GM23338 (cell line): ENCODE measurements around the gene MPRIP.

ENCODE experiments used
- CTCF ChIP-seq, 2 experiments: fragments of 200-600 bp in 1 of 2; sonication (generic) in 1 of 2; conservative IDR thresholded peaks; 2 replicates each; pipeline versions ENCODE4 v1.5.1 to v1.6.1; 2016 to 2017; ENCODE audit warnings: antibody characterized with exemption in 2 of 2, low read depth in 2 of 2, mild to moderate bottlenecking in 2 of 2, moderate library complexity in 1 of 2
- EZH2phosphoT487 ChIP-seq: fragments of 200-600 bp; sonication (generic); IDR thresholded peaks from one replicate; pipeline ENCODE4 v1.8.1; 2018; ENCODE audit warnings: antibody characterized with exemption; ENCODE audit not compliant: unreplicated experiment
- JUNB ChIP-seq: IDR thresholded peaks from one replicate; pipeline ENCODE4 v1.6.1; 2016; ENCODE audit warnings: antibody characterized with exemption; ENCODE audit not compliant: unreplicated experiment
- TF ChIP-seq, protein P1 (sequence below): IDR thresholded peaks from one replicate; pipeline ENCODE4 v1.6.1; 2018; ENCODE audit warnings: antibody characterized with exemption; ENCODE audit not compliant: unreplicated experiment

DNA sequence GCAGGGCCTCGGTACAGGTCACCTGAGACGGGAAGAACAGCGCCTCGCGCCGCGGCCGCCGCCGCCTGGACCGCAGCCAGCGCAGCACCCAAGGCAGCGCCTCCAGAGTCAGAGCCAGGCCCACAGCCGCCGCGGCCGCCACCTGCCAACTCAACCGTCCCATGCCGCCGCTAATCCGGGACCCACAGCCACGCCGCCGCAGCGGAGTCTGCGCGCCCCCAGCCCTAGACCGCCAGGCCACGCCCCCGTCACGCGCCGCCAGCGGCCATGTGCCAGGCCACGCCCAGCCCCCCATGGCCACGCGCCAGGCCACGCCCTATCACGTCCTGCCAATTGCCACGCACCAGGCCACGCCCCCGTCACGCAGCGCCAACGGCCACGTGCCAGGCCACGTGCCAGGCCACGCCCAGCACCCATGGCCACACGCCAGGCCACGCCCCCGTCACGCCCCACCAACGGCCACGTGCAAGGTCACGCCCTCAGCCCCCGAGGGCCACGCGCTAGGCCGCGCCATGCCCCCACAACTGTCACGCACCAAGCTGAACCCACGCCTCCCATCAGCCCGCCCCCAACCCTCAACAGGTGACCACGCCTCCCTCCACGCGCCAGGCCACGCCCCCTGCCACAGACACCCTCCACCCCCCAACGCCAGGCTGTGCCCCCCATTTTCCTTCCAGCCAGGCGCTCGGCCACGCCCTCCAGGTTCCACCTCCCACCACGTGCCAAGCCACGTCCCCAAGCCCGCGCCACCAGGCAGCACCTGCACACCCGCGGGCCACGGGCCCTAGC is 164.1 kb downstream of the MPRIP start, which contains the start of gene PLD6:
- TF ChIP-seq EZH2phosphoT487 (no peak), CTCF (conservative IDR thresholded peaks at IDR 0.05; ENCODE audit: low read depth in 2 of 2) (no peak), JUNB (no peak)
- TF ChIP-seq, protein P1, sequence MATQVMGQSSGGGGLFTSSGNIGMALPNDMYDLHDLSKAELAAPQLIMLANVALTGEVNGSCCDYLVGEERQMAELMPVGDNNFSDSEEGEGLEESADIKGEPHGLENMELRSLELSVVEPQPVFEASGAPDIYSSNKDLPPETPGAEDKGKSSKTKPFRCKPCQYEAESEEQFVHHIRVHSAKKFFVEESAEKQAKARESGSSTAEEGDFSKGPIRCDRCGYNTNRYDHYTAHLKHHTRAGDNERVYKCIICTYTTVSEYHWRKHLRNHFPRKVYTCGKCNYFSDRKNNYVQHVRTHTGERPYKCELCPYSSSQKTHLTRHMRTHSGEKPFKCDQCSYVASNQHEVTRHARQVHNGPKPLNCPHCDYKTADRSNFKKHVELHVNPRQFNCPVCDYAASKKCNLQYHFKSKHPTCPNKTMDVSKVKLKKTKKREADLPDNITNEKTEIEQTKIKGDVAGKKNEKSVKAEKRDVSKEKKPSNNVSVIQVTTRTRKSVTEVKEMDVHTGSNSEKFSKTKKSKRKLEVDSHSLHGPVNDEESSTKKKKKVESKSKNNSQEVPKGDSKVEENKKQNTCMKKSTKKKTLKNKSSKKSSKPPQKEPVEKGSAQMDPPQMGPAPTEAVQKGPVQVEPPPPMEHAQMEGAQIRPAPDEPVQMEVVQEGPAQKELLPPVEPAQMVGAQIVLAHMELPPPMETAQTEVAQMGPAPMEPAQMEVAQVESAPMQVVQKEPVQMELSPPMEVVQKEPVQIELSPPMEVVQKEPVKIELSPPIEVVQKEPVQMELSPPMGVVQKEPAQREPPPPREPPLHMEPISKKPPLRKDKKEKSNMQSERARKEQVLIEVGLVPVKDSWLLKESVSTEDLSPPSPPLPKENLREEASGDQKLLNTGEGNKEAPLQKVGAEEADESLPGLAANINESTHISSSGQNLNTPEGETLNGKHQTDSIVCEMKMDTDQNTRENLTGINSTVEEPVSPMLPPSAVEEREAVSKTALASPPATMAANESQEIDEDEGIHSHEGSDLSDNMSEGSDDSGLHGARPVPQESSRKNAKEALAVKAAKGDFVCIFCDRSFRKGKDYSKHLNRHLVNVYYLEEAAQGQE = no peak
